Measurements from ENCODE around the gene PCID2.

Gene PCID2

GRCh38 chr13:113203507-113204377 lies 4.7 kb downstream of the PCID2 start:
- H3K4me2 ChIP-seq (ENCODE audit: low read length) = no peak overlapping the region
- peaks cover 14% of the 10 kb centered on the region; the same call in 1 of the 2 replicates for H4K20me1 ChIP-seq (ENCODE audit: control insufficient read depth, insufficient read depth, low read depth, low read length)

GRCh38 chr13:113202912-113203311 lies 5.6 kb downstream of the PCID2 start:
- Histone ChIP-seq H3K27ac (ENCODE audit: low read depth, low read length) (no peak overlapping the region), H3K36me3 (ENCODE audit: control insufficient read depth, low read length) (peaks cover 82% of the 10 kb centered on the region)

More at GRCh38 chr13:113203507-113204377, 4.7 kb downstream of the PCID2 start:
- peaks cover 37% of the 10 kb centered on the region for H3K4me1 ChIP-seq (ENCODE audit: control insufficient read depth, low read length)
- no peaks in the 10 kb centered on the region for H3K9me2 ChIP-seq (replicated peaks; ENCODE audit: control insufficient read depth, low read length)
- H3K36me3 ChIP-seq (ENCODE audit: control insufficient read depth, low read length) = peaks cover 80% of the 10 kb centered on the region
- TF ChIP-seq CTCF (IDR thresholded peaks at IDR 0.05; ENCODE audit: low read depth, low read length, poor library complexity, severe bottlenecking) = no peak
- TF ChIP-seq EZH2phosphoT487 (IDR thresholded peaks at IDR 0.05; ENCODE audit: borderline replicate concordance, low read length) = no peak
- no peaks in the 10 kb centered on the region; the same call in 1 of the 2 replicates for H3F3A ChIP-seq (ENCODE audit: control insufficient read depth, insufficient read depth)
- H3K9me3 ChIP-seq (ENCODE audit: control insufficient read depth, insufficient read depth, low read length) = no peaks in the 10 kb centered on the region
- no peaks in the 10 kb centered on the region for H3K27me3 ChIP-seq (ENCODE audit: control insufficient read depth, low read length)
- peaks cover 99% of the 10 kb centered on the region for H3K79me2 ChIP-seq (ENCODE audit: control insufficient read depth, low read length)
- no peak overlapping the region for H3K4me3 ChIP-seq (ENCODE audit: low read length)
- H3K27ac ChIP-seq (ENCODE audit: low read depth, low read length) = no peak overlapping the region

GRCh38 chr13:113201815-113202214 lies 6.7 kb downstream of the PCID2 start:
- H3K4me3 ChIP-seq (ENCODE audit: low read length) = no peak overlapping the region
- peaks cover 29% of the 10 kb centered on the region for H3K4me1 ChIP-seq (ENCODE audit: control insufficient read depth, low read length)
- peaks cover 85% of the 10 kb centered on the region for H3K36me3 ChIP-seq (ENCODE audit: control insufficient read depth, low read length)
- H3K79me2 ChIP-seq (ENCODE audit: control insufficient read depth, low read length) = peaks cover 82% of the 10 kb centered on the region
- no peaks in the 10 kb centered on the region for H3K9me2 ChIP-seq (replicated peaks; ENCODE audit: control insufficient read depth, low read length)
- no peak overlapping the region for H3K27ac ChIP-seq (ENCODE audit: low read depth, low read length)
- H3K4me2 ChIP-seq (ENCODE audit: low read length) = no peak overlapping the region
- H4K20me1 ChIP-seq (ENCODE audit: control insufficient read depth, insufficient read depth, low read depth, low read length) = peaks cover 12% of the 10 kb centered on the region; the same call in 1 of the 2 replicates
- no peaks in the 10 kb centered on the region; the same call in 1 of the 2 replicates for H3F3A ChIP-seq (ENCODE audit: control insufficient read depth, insufficient read depth)
- no peaks in the 10 kb centered on the region for H3K27me3 ChIP-seq (ENCODE audit: control insufficient read depth, low read length)
- TF ChIP-seq CTCF (IDR thresholded peaks at IDR 0.05; ENCODE audit: low read depth, low read length, poor library complexity, severe bottlenecking) (no peak), EZH2phosphoT487 (IDR thresholded peaks at IDR 0.05; ENCODE audit: borderline replicate concordance, low read length) (no peak)
- no peaks in the 10 kb centered on the region for H3K9me3 ChIP-seq (ENCODE audit: control insufficient read depth, insufficient read depth, low read length)

More at GRCh38 chr13:113202912-113203311, 5.6 kb downstream of the PCID2 start:
- Histone ChIP-seq H3K9me3 (ENCODE audit: control insufficient read depth, insufficient read depth, low read length) (no peaks in the 10 kb centered on the region), H4K20me1 (ENCODE audit: control insufficient read depth, insufficient read depth, low read depth, low read length) (peaks cover 14% of the 10 kb centered on the region; the same call in 1 of the 2 replicates), H3K27me3 (ENCODE audit: control insufficient read depth, low read length) (no peaks in the 10 kb centered on the region), H3K4me1 (ENCODE audit: control insufficient read depth, low read length) (peaks cover 37% of the 10 kb centered on the region), H3K9me2 (replicated peaks; ENCODE audit: control insufficient read depth, low read length) (no peaks in the 10 kb centered on the region), H3F3A (ENCODE audit: control insufficient read depth, insufficient read depth) (no peaks in the 10 kb centered on the region; the same call in 1 of the 2 replicates), H3K79me2 (ENCODE audit: control insufficient read depth, low read length) (peaks cover 92% of the 10 kb centered on the region), H3K4me3 (ENCODE audit: low read length) (no peak overlapping the region), H3K4me2 (ENCODE audit: low read length) (no peak overlapping the region)
- TF ChIP-seq EZH2phosphoT487 (IDR thresholded peaks at IDR 0.05; ENCODE audit: borderline replicate concordance, low read length) = no peak
- TF ChIP-seq CTCF (IDR thresholded peaks at IDR 0.05; ENCODE audit: low read depth, low read length, poor library complexity, severe bottlenecking) = no peak

All from DOHH2 (cell line).